Measurements from ENCODE around the gene TRAPPC3L.

DNA sequence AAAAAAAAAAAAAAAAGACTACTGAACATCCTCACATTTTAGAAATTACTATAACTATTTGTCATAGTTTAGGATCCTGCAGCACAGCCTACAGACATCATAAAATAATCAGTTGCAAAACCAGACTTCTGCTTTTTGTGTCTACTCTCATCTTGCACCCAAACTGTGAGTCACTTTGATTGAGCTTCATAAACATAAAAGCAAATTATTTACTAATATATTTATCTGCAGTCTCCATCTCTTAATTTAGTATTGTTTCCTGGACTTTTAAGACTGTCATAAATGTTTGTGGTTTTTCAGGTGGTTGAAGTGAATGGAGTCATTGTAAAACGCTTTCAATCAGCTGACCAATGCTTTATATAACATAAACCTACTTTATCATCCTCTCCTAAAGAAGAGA is 99.1 kb downstream of the TRAPPC3L start:
- TF ChIP-seq, protein P1, sequence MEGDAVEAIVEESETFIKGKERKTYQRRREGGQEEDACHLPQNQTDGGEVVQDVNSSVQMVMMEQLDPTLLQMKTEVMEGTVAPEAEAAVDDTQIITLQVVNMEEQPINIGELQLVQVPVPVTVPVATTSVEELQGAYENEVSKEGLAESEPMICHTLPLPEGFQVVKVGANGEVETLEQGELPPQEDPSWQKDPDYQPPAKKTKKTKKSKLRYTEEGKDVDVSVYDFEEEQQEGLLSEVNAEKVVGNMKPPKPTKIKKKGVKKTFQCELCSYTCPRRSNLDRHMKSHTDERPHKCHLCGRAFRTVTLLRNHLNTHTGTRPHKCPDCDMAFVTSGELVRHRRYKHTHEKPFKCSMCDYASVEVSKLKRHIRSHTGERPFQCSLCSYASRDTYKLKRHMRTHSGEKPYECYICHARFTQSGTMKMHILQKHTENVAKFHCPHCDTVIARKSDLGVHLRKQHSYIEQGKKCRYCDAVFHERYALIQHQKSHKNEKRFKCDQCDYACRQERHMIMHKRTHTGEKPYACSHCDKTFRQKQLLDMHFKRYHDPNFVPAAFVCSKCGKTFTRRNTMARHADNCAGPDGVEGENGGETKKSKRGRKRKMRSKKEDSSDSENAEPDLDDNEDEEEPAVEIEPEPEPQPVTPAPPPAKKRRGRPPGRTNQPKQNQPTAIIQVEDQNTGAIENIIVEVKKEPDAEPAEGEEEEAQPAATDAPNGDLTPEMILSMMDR (IDR thresholded peaks at IDR 0.05; ENCODE audit: low read length), result no peak
- no peak for TF ChIP-seq EZH2 (optimal IDR thresholded peaks at IDR 0.05; ENCODE audit: low read depth, low read length)
